Activated CD8-positive, alpha-beta memory T cell treated with anti-CD3 and anti-CD28 coated beads, Interleukin-2, amount 50 U/mL, for 1 hour (primary cell): ENCODE data around the gene ANXA11.
"Not testable (repeated sequence)": the region's sequence is repeated elsewhere in the genome, so short reads cannot be mapped to it uniquely, and the experiment has no call there.

ENCODE experiments used
- DNase-seq: peaks from one replicate; pipeline ENCODE4 v3.0.0-alpha.2; 2020; ENCODE audit errors: extremely low read depth

The ANXA11 gene

GRCh38 chr10:80146918-80147317 lies 58.4 kb downstream of the ANXA11 start:
- no peak for DNase-seq

- not testable (repeated sequence) for DNase-seq
These were observed 59.7 kb downstream of the ANXA11 start for GRCh38 chr10:80145406-80146308.

- DNase-seq: no peak
These were observed 60.6 kb downstream of the ANXA11 start for GRCh38 chr10:80144696-80145131.

DNA sequence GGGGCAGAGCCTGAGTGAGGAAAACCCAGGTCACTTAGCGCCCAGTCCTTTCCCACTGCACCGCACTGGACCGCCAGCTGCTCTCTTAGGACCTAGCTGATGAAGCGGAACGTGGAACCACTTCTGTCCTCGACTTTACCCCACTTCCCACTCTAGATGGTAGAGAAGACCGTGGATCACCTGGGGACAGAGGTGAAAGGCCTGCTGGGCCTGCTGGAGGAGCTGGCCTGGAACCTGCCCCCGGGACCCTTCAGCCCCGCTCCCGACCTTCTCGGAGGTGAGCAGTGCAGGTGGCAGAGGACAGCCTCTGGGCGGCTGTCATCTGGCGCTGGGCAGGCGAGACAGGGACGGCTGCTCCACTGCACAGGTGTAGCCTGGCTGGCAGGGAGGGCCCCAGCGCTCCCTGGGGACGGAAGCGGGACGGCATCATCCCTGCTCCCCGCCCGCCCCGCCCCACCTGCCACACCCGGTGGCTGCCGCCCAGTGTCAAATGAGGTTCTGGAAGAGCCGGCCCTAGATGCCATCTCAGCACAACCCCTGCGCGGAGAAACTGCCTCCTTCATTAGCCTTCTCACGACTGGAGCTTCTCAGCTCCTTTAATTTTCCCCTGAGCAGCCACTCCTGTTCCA lies 61.2 kb downstream of the ANXA11 start:
- DNase-seq: no peak

DNA sequence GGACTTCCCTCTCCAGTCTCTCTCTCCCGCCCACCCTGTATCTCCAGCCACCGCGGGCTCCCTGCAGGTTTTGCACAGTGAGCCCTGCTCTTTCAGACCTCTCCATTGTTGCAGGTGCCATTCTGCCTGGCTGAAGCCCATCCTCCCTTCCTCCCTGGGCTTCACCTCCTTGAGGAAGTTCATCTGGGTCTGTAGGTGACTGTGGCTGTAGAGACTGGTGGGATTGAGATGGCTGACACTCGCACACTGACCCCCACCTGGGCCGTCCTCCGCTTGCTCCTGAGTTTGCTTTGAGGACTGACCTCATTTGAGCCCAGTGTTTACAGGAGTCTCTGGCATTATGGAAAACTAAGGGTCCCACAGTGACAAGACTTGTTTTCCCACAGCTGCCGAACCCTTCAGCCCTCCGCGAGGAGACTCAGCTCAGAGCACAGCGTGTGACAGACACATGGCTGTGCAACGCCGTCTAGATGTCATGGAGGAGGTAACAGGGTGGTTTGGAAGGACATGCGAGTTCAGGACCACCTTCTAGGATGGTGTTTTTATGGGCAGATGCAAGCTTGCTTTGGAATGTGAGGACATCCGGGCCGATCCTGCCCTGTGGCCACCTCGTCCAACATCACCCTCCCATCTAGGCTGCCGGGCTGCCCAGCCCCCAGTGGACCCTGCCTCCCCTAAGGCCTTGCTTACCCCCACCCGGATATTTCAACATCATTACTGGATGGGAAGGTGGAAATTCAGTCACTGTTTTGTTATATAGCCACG lies 63.5 kb downstream of the ANXA11 start:
- no peak for DNase-seq

GRCh38 chr10:80140251-80140650 lies 65.1 kb downstream of the ANXA11 start:
- no peak for DNase-seq

DNA sequence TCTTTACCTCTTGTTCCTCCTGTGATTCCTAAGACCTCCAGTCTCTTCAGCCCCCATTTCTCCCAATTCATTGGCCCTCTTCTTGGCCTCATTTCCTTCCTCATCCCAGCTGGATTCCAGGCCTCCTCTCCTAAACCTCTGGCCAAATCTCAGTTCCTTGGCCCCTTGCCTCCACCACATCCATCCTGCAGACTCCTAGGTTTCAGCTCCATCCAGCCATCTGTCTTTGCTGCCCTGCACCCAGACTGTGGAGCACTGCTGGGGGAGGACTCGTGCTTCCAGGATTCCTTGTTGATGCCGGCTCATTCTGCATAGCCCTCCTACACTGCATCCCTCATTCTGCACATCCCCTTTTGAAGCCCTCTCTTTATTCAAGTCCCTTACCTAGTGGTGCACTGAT lies 66.1 kb downstream of the ANXA11 start:
- DNase-seq: no peak

DNA sequence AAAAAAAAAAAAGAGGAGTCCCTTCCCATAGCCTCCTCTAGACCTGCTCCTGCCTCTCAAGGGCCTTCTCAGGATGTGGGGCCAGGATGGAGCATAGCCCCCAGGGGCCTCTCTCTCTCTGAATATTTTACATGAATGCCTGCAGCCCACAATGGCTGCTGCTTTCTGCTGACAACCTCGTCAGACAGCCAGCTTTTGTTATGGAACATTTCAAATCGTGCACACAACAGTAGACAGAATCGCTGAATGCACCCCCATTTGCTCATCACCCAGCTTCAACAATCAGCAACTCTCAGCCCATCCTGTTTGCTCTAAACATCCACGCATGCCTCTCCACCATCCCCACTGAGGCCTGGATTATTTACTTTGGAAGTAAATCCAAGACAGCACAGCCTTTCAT lies 67.4 kb downstream of the ANXA11 start:
- DNase-seq: no peak

DNA sequence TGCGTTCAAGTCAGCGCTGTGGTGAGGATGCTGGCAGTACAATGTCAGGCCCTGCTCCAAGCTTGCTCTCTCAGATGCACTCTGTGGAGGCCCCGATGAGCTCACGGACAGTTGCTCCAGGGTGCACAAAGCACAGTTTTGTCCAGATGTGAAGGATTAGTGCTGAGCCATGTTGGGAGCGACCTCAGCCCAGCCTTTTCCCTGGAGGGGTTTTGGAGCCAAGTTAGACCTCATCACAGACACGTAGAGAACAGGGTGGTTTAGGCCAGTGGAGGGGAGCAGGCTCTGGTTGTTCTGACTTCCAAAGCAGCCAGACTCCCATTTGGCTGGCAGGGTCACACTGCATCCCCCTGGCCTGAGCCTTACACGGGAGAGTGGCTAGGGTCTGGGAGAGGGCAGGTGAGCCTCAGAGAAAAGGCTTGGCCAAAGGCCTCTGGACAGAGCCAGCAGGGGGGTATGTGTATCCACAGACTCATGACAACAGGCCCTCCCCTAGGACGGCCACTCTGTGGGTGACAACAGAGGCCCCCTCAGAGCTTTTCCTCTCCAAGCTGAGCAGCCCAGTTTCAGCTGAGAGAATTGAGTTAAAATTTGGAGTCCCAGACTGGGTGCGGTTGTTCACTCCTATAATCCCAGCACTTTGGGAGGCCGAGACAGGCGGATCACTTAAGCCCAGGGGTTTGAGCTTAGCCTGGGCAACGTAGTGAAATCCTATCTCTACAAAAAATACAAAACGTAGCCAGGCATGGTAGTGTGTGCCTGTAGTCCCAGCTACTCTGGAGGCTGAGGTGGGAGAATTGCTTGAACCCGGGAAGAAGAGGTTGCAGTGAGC lies 68.1 kb downstream of the ANXA11 start:
- no peak for DNase-seq

DNA sequence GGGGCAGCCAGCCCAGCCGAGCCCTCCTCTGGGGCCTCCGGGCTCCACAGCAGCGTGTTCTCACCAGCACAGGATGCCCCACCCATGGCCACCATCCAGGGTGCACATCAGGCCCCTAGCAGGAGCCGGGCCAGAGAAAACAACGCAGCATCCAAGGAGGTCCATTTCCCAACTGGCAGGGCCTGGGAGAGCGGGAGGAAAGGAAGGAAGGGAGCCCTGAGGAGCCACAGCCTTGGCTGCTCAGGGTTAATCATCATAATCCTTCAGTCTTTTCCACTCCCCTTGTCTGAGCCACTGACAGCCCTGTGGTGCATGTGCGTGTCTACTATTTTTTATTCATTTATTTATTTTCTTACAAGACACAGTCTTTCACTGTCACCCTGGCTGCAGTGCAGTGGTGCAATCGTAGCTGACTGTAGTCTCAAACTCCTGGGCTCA lies 69.2 kb downstream of the ANXA11 start:
- no peak for DNase-seq

- not testable (repeated sequence) for DNase-seq
These were observed 71.7 kb downstream of the ANXA11 start for GRCh38 chr10:80133687-80134086.

DNA sequence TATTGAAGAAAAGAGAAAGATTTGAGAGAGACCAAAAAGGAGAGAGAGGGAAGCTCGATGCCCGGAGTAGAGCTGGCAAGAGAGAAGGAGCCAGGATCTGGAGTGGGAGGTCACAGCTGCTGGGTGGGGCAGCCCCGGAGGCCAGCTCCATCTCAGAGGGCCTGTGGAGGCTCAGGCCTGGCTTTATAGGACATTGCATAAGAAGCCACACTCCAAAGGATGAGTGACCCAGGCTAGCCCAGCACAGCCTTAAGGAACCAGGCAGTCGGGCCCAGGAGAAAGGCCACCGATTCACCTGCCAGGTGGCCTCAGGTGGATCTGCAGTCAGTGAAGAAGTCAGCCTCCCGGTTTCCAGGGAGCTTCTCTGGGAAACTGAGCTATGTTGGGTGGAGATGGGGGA lies 72.1 kb downstream of the ANXA11 start:
- no peak for DNase-seq

DNA sequence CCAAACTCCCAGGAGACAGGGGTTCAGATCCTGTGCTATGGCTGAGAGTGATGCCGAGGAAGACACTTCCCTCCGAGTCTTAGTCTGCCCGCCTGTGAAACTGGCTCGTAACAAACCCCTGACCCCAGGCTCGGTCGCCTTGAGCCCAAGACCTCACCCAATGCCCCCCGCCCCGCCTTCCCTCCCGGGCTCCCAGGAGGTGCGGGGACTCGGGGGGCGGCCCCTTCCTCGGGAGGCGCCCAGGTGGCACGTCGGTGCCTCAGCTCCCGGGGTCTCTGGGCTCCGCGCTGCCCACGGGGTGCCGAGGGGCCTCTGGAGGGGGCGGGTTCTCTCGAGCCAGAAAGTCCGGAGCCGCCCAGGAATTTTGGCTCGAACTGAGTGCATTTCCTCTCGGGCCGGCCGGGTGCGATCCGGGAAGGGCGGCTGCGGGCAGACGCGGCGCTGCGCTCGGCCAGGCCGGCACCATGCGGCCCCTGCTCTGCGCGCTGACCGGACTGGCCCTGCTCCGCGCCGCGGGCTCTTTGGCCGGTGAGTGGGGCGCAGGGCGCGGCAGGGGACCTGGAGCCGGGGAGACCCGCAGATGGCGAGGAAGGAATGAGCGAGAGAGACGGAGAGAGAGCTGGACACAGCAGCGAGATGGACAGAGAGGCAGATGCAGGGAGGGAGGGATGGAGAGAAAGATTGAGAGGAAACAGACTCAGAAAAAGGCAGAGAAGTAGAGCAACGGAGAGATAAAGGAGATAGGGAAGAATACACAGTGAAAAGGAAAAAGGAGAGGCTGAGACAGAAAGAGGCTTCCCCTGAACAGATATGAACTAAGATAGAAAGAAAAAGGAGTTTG lies 72.8 kb downstream of the ANXA11 start, which contains the start of gene PLAC9:
TSS of gene PLAC9 (plus strand) at position 432 of the 841 bp plus-strand sequence. CDS start at position 465, 33 bp downstream.
- no peak for DNase-seq

- no peak for DNase-seq
These were observed 73.8 kb downstream of the ANXA11 start for GRCh38 chr10:80131499-80131901.

DNA sequence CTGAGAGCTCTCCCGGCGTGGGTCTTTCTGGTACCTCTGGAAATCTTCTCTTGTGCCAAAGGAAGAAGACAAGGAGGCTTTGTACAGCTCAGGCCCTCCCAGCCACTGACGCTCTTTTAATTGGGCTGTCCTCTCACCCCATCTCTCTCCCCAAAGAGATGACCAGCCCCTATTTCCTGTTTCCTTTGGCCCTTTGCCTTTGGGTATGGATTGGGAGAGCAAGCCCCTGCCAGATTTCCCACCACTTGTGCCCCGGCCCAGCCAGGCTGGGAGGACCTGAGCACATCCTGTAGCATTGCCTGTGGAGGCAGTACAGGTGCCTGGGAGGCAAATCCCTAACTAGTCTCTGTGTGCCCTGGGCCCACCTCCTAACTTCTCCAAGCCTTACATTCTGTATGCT lies 78.5 kb downstream of the ANXA11 start:
- DNase-seq: no peak

DNA sequence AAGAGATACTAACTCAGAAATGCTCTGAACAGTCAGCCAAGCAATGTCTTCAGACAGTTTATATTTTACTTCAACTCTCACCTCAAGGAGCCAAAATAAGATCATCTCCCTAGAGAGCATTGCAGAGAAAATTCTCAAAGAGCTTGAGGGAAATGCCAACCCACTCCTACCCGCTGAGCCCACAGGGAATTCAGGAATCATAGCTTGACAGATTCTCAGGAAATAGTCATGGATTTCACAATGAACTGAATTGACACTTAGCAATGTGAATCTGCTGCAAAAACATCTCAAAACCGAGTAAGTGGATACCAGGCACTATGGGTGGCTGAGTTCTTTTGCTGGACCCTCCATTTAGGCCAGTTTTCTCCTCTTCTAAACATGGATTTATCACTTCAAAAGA lies 82.6 kb downstream of the ANXA11 start:
- DNase-seq: no peak

GRCh38 chr10:80122110-80122710 lies 83.1 kb downstream of the ANXA11 start:
- no peak for DNase-seq

GRCh38 chr10:80118669-80119068 lies 86.7 kb downstream of the ANXA11 start:
- no peak for DNase-seq

DNA sequence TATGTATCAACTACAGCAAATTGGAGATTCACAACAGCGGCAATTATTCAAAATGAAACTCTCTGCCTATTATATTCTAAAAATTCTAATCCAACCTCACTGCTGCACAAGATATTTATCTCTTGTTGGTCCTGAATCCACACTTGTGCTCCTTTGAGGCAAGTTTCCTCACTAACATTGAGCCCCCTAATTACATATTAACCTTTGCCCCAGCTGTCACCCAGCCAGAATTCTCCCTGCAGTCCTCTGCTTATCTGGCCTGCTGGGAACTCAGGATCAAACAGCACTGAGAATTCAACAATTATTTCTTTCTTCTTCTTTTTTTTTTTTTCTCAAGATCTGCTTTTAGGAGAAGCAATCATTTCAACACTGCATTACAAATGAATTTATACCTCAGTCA lies 94.4 kb downstream of the ANXA11 start:
- no peak for DNase-seq
